PC-9 (cell line): ENCODE results near the gene TDO2. TPM values are rescaled to one million over a fixed set of nuclear protein-coding genes. Genes with fewer than 3 reads are reported as not detected.

Experiments used
- BruUV-seq: library from RNA; stranded (reverse); fragments of 400-500 nt; replicated peaks from 2 replicates; lab custom pipeline; 2021; lab: Mats Ljungman, UMichigan
- CTCF ChIA-PET: fragments of 300-600 bp; sonication (Branson Sonifier 250); formaldehyde crosslinking; loops from one replicate; lab custom pipeline; 2022; ENCODE audit warnings: antibody characterized with exemption; lab: Charles Lee
- POLR2A ChIA-PET: fragments of 300-600 bp; sonication (Branson Sonifier 250); formaldehyde crosslinking; loops from one replicate; lab custom pipeline; 2022; ENCODE audit warnings: antibody characterized with exemption; ENCODE audit not compliant: unreplicated experiment; lab: Charles Lee
- DNase-seq, 2 experiments: peaks; one replicate each; pipeline versions ENCODE4 v3.0.0 to v3.0.0-alpha.2; 2015 to 2022; ENCODE audit warnings: mixed read lengths in 1 of 2
- H2AFZ ChIP-seq: fragments of 200-600 bp; sonication (generic); 2 replicates; pipeline ENCODE4 v1.8.1; 2017; ENCODE audit warnings: antibody characterized with exemption
- H3F3A ChIP-seq: fragments of 200-600 bp; sonication (generic); 2 replicates; pipeline ENCODE4 v1.8.1; 2017; ENCODE audit warnings: antibody characterized with exemption, mild to moderate bottlenecking, low read depth; ENCODE audit not compliant: insufficient read depth
- H3K27ac ChIP-seq: fragments of 200-600 bp; sonication (generic); 2 replicates; pipeline ENCODE4 v1.6.1; 2016; ENCODE audit warnings: mixed run types
- H3K27me3 ChIP-seq: fragments of 200-600 bp; sonication (generic); 2 replicates; pipeline ENCODE4 v1.6.1; 2016; ENCODE audit warnings: low read depth, mixed run types; ENCODE audit not compliant: insufficient read depth
- H3K36me3 ChIP-seq: fragments of 200-600 bp; sonication (generic); 2 replicates; pipeline ENCODE4 v1.6.1; 2016; ENCODE audit warnings: low read depth, mixed run types
- H3K4me1 ChIP-seq: fragments of 200-600 bp; sonication (generic); replicated peaks from 2 replicates; pipeline ENCODE4 v1.6.1; 2016; ENCODE audit warnings: mixed run types; ENCODE audit not compliant: insufficient read depth
- H3K4me2 ChIP-seq: fragments of 200-600 bp; sonication (generic); 2 replicates; pipeline ENCODE4 v1.6.1; 2017; ENCODE audit warnings: mixed run types
- H3K4me3 ChIP-seq: fragments of 200-600 bp; sonication (generic); 2 replicates; pipeline ENCODE4 v1.6.1; 2016; ENCODE audit warnings: mixed run types
- H3K79me2 ChIP-seq: fragments of 200-600 bp; sonication (generic); 2 replicates; pipeline ENCODE4 v1.6.1; 2017; ENCODE audit warnings: low read depth, mixed run types
- H3K9me2 ChIP-seq: fragments of 200-600 bp; sonication (generic); 2 replicates; pipeline ENCODE4 v1.8.1; 2017; ENCODE audit warnings: mild to moderate bottlenecking; ENCODE audit not compliant: insufficient read depth
- H3K9me3 ChIP-seq: fragments of 200-600 bp; sonication (generic); 2 replicates; pipeline ENCODE4 v1.8.1; 2016; ENCODE audit warnings: low read depth; ENCODE audit not compliant: insufficient read depth
- H4K20me1 ChIP-seq: fragments of 200-600 bp; sonication (generic); 2 replicates; pipeline ENCODE4 v1.8.1; 2017; ENCODE audit not compliant: insufficient read depth
- CTCF ChIP-seq: fragments of 200-600 bp; sonication (generic); conservative IDR thresholded peaks from 2 replicates; pipeline ENCODE4 v1.6.1; 2017; ENCODE audit warnings: mixed run types, antibody characterized with exemption, mild to moderate bottlenecking, moderate library complexity
- EZH2 ChIP-seq: fragments of 200-600 bp; sonication (generic); IDR thresholded peaks from 2 replicates; pipeline ENCODE4 v1.8.0; 2017; ENCODE audit warnings: antibody characterized with exemption, low read depth
- intact Hi-C: fragments of 100-400 bp; cut with micrococcal nuclease; formaldehyde crosslinking; loops from one replicate; pipeline ENCODE4 v1.10.0; 2022; ENCODE audit not compliant: unreplicated experiment
- total RNA-seq: library from RNA; stranded (reverse); gene quantifications from 2 replicates; pipeline ENCODE4 v1.2.3, GENCODE V29; 2021

TDO2 gene
- total RNA-seq, 1 experiment from 2014 or later = 1.3 TPM

GRCh38 chr4:155960522-155960921, 57.0 kb downstream of the TDO2 start:
- no TSS peak for BruUV-seq
- H3K36me3 ChIP-seq = no peaks in the 10 kb centered on the region
- H3K27me3 ChIP-seq = no peaks in the 10 kb centered on the region
- no peaks in the 10 kb centered on the region for H3K9me2 ChIP-seq
- DNase-seq = no peak
- H3K4me1 ChIP-seq = no peaks in the 10 kb centered on the region
- no peak overlapping the region for H2AFZ ChIP-seq
- POLR2A ChIA-PET = no interaction called here
- no peaks in the 10 kb centered on the region for H3F3A ChIP-seq
- TF ChIP-seq CTCF = no peak
- TF ChIP-seq EZH2 = no peak
- no peak overlapping the region for H3K4me2 ChIP-seq
- no peaks in the 10 kb centered on the region for H3K79me2 ChIP-seq
- H3K9me3 ChIP-seq = no peaks in the 10 kb centered on the region
- no peak overlapping the region for H3K27ac ChIP-seq
- no peaks in the 10 kb centered on the region for H4K20me1 ChIP-seq
- no peak overlapping the region for H3K4me3 ChIP-seq
- intact Hi-C loops = no loop called here
- CTCF ChIA-PET = no interaction called here

- Histone ChIP-seq H3K4me1 (no peaks in the 10 kb centered on the region), H3K4me2 (no peak overlapping the region), H3K27me3 (no peaks in the 10 kb centered on the region), H3K9me3 (no peaks in the 10 kb centered on the region), H3K9me2 (no peaks in the 10 kb centered on the region), H3K36me3 (no peaks in the 10 kb centered on the region), H2AFZ (no peak overlapping the region), H3K27ac (no peak overlapping the region), H3K79me2 (no peaks in the 10 kb centered on the region), H3K4me3 (no peak overlapping the region), H3F3A (no peaks in the 10 kb centered on the region), H4K20me1 (no peaks in the 10 kb centered on the region)
- CTCF ChIA-PET = interaction anchor here (0.5 kb wide), 1 partner anchor 607 kb away, joined by 4 read pairs; no protein-coding TSS in a partner anchor
- intact Hi-C loops = no loop called here
- TF ChIP-seq CTCF = no peak
- TF ChIP-seq EZH2 = no peak
- DNase-seq = no peak
- BruUV-seq = no TSS peak
- POLR2A ChIA-PET = no interaction called here
Measured at GRCh38 chr4:155961575-155961974, 58.1 kb downstream of the TDO2 start.

- Histone ChIP-seq H3K9me2 (no peaks in the 10 kb centered on the region), H2AFZ (no peak overlapping the region), H3K4me2 (no peak overlapping the region), H3K79me2 (no peaks in the 10 kb centered on the region), H3K9me3 (no peaks in the 10 kb centered on the region), H3K27me3 (no peaks in the 10 kb centered on the region), H3K4me3 (no peak overlapping the region), H4K20me1 (no peaks in the 10 kb centered on the region), H3K36me3 (no peaks in the 10 kb centered on the region), H3K4me1 (no peaks in the 10 kb centered on the region), H3F3A (no peaks in the 10 kb centered on the region), H3K27ac (no peak overlapping the region)
- intact Hi-C loops = no loop called here
- DNase-seq = no peak
- no TSS peak for BruUV-seq
- POLR2A ChIA-PET = no interaction called here
- TF ChIP-seq EZH2 (no peak), CTCF (no peak)
- CTCF ChIA-PET = no interaction called here
Measured at GRCh38 chr4:155962767-155963166, 59.3 kb downstream of the TDO2 start.
